ENCODE measurements around the gene HOXC9. TPM values are rescaled to one million over a fixed set of nuclear protein-coding genes. Genes with fewer than 3 reads are reported as not detected.
A peak's percentile ranks its signal among the peaks of the same experiment; 100 is the strongest.

HOXC9 gene
- polyA plus RNA-seq, 1 of the 3 experiments (the other 2 are of a cell fraction), result 1.9 TPM

DNA sequence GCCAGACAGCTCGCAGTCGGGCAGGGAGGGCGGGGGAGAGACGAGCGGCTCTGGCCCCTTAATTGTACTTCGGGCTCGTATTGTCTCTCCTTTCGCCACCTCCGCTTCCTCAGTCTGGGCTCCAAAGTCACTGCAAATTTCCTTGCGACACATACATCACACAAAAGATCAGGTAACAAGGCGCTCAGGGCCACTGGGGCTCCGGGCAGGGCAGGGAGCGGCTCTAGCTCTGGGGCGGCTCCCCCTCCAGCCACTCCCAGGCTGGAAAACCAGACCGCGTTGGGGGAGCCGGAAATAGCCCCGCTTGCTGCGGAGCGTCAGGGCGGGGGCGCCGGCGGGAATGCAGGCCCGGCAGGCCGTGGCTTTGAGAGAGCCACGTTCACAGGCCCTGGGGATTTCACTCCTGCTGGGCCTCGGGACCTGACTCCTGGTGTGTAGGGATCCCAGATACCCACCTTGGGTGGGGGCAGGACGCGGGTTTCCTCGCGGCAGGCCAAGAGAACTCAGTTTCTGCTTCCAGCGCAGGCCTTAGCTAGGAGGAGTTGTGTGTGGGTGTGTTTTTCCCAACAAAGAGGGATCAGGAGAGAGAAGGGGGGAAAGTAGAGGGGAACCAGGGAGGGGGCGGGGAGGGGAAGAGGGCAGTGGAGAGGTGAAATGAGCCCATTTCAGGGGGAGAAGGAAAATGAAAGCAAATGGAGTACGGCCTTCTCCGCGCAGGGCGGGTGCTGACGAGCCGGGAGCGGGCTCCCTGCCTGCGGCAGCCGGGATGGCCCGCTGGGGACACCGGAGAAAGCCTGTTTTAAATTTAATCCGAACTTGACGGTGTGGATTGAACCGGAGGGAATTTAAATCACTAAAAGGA, 4.4 kb upstream of the HOXC9 start:
- H3K9me2 ChIP-seq, result no peaks in the 10 kb centered on the region
- peaks cover 69% of the 10 kb centered on the region for H3K27me3 ChIP-seq (ENCODE audit: insufficient read depth)
- DNase-seq, result peak; percentile 60
- H3K4me1 ChIP-seq (ENCODE audit: control insufficient read depth in 1 of 2, insufficient read depth in 2 of 2, low read depth in 1 of 2, low read length in 1 of 2), result peaks cover 0 to 9% of the 10 kb centered on the region in 2 experiments; a peak in 2 of 4 replicates
- no peaks in the 10 kb centered on the region for H3K9me3 ChIP-seq
- peak overlapping the region in 1 of 2 experiments; percentile 2; a peak in 2 of 4 replicates for H3K4me3 ChIP-seq (ENCODE audit: low read depth in 2 of 2, low read length in 1 of 2)
- 61% methylated on average over 33 of the region's 48 CpGs for WGBS (ENCODE audit: low lambda C conversion rate)
- no peaks in the 10 kb centered on the region for H3K36me3 ChIP-seq (replicated peaks in 1 of 2; ENCODE audit: control insufficient read depth in 1 of 2, insufficient read depth in 2 of 2, low read length in 1 of 2)
- TF ChIP-seq MXI1 (IDR thresholded peaks at IDR 0.05; ENCODE audit: low read depth, low read length) (no peak), IRF3 (IDR thresholded peaks at IDR 0.05; ENCODE audit: low read depth, low read length) (no peak), POLR2AphosphoS5 (IDR thresholded peaks at IDR 0.05; ENCODE audit: low read depth, low read length) (no peak)
- ChIA-PET POLR2A (no interaction called here), CTCF (interaction anchor here (12.5 to 24.5 kb wide), 4 partner anchors 9 to 219 kb away, joined by 188 to 568 read pairs (median 203); partner anchors contain the start of genes HOXC10 and SMUG1)
- H3K4me2 ChIP-seq, result peak overlapping the region; percentile 19; the same call in 1 of the 2 replicates
- H3F3A ChIP-seq (replicated peaks; ENCODE audit: insufficient read depth), result peaks cover 5% of the 10 kb centered on the region
- H2AFZ ChIP-seq (ENCODE audit: low read depth), result no peak overlapping the region
- no peak overlapping the region for H3K27ac ChIP-seq (ENCODE audit: low read depth in 2 of 2, low read length in 1 of 2)
- peak overlapping the region; percentile 18; the same call in 1 of the 2 replicates for H3K9ac ChIP-seq
- no peaks in the 10 kb centered on the region for H3K79me2 ChIP-seq (ENCODE audit: insufficient read depth)
- H4K20me1 ChIP-seq (ENCODE audit: insufficient read depth), result no peaks in the 10 kb centered on the region

- Histone ChIP-seq H3K9ac (no peak overlapping the region), H3K79me2 (ENCODE audit: insufficient read depth) (no peaks in the 10 kb centered on the region), H2AFZ (ENCODE audit: low read depth) (no peak overlapping the region), H3K9me2 (no peaks in the 10 kb centered on the region), H3K27ac (ENCODE audit: low read depth in 2 of 2, low read length in 1 of 2) (no peak overlapping the region), H4K20me1 (ENCODE audit: insufficient read depth) (no peaks in the 10 kb centered on the region), H3K4me1 (ENCODE audit: control insufficient read depth in 1 of 2, insufficient read depth in 2 of 2, low read depth in 1 of 2, low read length in 1 of 2) (peaks cover 0 to 16% of the 10 kb centered on the region in 2 experiments; a peak in 2 of 4 replicates), H3K27me3 (ENCODE audit: insufficient read depth) (peaks cover 60% of the 10 kb centered on the region), H3K4me3 (ENCODE audit: low read depth in 2 of 2, low read length in 1 of 2) (peak overlapping the region in 1 of 2 experiments; percentile 2; a peak in 1 of 4 replicates), H3F3A (replicated peaks; ENCODE audit: insufficient read depth) (no peaks in the 10 kb centered on the region), H3K36me3 (replicated peaks in 1 of 2; ENCODE audit: control insufficient read depth in 1 of 2, insufficient read depth in 2 of 2, low read length in 1 of 2) (no peaks in the 10 kb centered on the region), H3K9me3 (no peaks in the 10 kb centered on the region), H3K4me2 (no peak overlapping the region)
- POLR2A ChIA-PET, result no interaction called here
- 90% methylated on average over 29 of the region's 29 CpGs for WGBS (ENCODE audit: low lambda C conversion rate)
- CTCF ChIA-PET, result interaction anchor here (0.6 to 24.5 kb wide), 7 partner anchors 9 to 218 kb away, joined by 4 to 568 read pairs (median 194); partner anchors contain the start of genes HOXC10, HOXC8 and SMUG1
- TF ChIP-seq MXI1 (IDR thresholded peaks at IDR 0.05; ENCODE audit: low read depth, low read length) (no peak), ELF1 (IDR thresholded peaks at IDR 0.05) (no peak)
- DNase-seq, result no peak
Measured at GRCh38 chr12:53996240-53997203, 3.4 kb upstream of the HOXC9 start.

Data from SK-N-SH (cell line).